Endothelial cell of umbilical vein (primary cell): Measurements from ENCODE around the gene ATXN7L2. TPM values are rescaled to one million over a fixed set of nuclear protein-coding genes. Genes with fewer than 3 reads are reported as not detected.
A peak's percentile ranks its signal among the peaks of the same experiment; 100 is the strongest.

ENCODE experiments used
- BruUV-seq: library from RNA; stranded (reverse); fragments of 400-500 nt; replicated peaks from 2 replicates; lab custom pipeline; 2021; lab: Mats Ljungman, UMichigan
- CTCF ChIA-PET: fragments of 300-600, 350-600 bp; sonication (Branson Sonifier 250); formaldehyde crosslinking; loops from one replicate; lab custom pipeline; 2021; ENCODE audit warnings: antibody characterized with exemption, inconsistent platforms; lab: Charles Lee
- POLR2A ChIA-PET: fragments of 300-600, 350-600 bp; sonication (Branson Sonifier 250); formaldehyde crosslinking; loops from one replicate; lab custom pipeline; 2021; ENCODE audit warnings: antibody characterized with exemption, inconsistent platforms; lab: Charles Lee
- DNase-seq: peaks from one replicate; pipeline ENCODE4 v3.0.0-alpha.2; 2011; ENCODE audit warnings: low read depth, low spot score
- FAIRE-seq: peaks from 2 replicates; lab custom pipeline; 2011; peaks lifted over from hg19 to GRCh38; lab: Jason Lieb, UNC
- H2AFZ ChIP-seq: 2 replicates; pipeline ENCODE4 v1.6.0; 2012; ENCODE audit warnings: low read depth, low read length, control low read depth, inconsistent platforms
- H3K27ac ChIP-seq: 2 replicates; pipeline ENCODE4 v1.5.1; 2011; ENCODE audit warnings: low read depth, mild to moderate bottlenecking, control low read depth, low read length, moderate library complexity; ENCODE audit not compliant: insufficient read depth
- H3K27me3 ChIP-seq, 2 experiments: 2 replicates each; pipeline versions ENCODE4 v1.6.0 to v1.6.1; 2011; ENCODE audit warnings: low read length in 2 of 2, mixed read lengths in 1 of 2; ENCODE audit not compliant: control insufficient read depth in 2 of 2, insufficient read depth in 2 of 2
- H3K36me3 ChIP-seq, 2 experiments: 2 replicates in 1 of 2; 3 replicates in 1 of 2; pipeline ENCODE4 v1.5.1; 2011; ENCODE audit warnings: low read length in 2 of 2, mild to moderate bottlenecking in 1 of 2, moderate library complexity in 1 of 2; ENCODE audit not compliant: control insufficient read depth in 2 of 2, insufficient read depth in 2 of 2; ENCODE audit errors: extremely low read depth in 1 of 2
- H3K4me1 ChIP-seq: 3 replicates; pipeline ENCODE4 v1.5.1; 2011; ENCODE audit warnings: mild to moderate bottlenecking, low read length; ENCODE audit not compliant: control insufficient read depth, insufficient read depth; ENCODE audit errors: extremely low read depth
- H3K4me2 ChIP-seq: 2 replicates; pipeline ENCODE4 v1.6.1; 2011; ENCODE audit warnings: low read length, control low read depth, mixed read lengths; ENCODE audit not compliant: insufficient read depth
- H3K4me3 ChIP-seq, 3 experiments: fragments of 200-600 bp in 1 of 3; sonication (generic), shearing (Covaris generic) in 1 of 3; replicated peaks in 1 of 3; 2 replicates each; pipeline ENCODE4 v1.5.1; 2011 to 2016; ENCODE audit warnings: control low read depth in 3 of 3, low read length in 3 of 3, mild to moderate bottlenecking in 2 of 3, inconsistent platforms in 1 of 3, low read depth in 1 of 3, moderate library complexity in 1 of 3; ENCODE audit not compliant: insufficient read depth in 1 of 3
- H3K79me2 ChIP-seq: 2 replicates; pipeline ENCODE4 v1.6.0; 2012; ENCODE audit warnings: low read length, inconsistent platforms; ENCODE audit not compliant: control insufficient read depth, insufficient read depth
- H3K9ac ChIP-seq: replicated peaks from 2 replicates; pipeline ENCODE3; 2011; ENCODE audit warnings: low read length, control low read depth; ENCODE audit not compliant: insufficient read depth; ENCODE audit errors: extremely low read depth
- H3K9me1 ChIP-seq: replicated peaks from 3 replicates; pipeline ENCODE4 v1.6.0; 2011; ENCODE audit warnings: mild to moderate bottlenecking, low read length; ENCODE audit not compliant: control insufficient read depth, insufficient read depth; ENCODE audit errors: extremely low read depth
- H3K9me3 ChIP-seq: replicated peaks from 2 replicates; pipeline ENCODE4 v1.5.1; 2012; ENCODE audit warnings: low read length, inconsistent platforms; ENCODE audit not compliant: control insufficient read depth, insufficient read depth
- H4K20me1 ChIP-seq: replicated peaks from 2 replicates; pipeline ENCODE3; 2011; ENCODE audit warnings: mild to moderate bottlenecking, low read length; ENCODE audit not compliant: control insufficient read depth, insufficient read depth; ENCODE audit errors: extremely low read depth
- CTCF ChIP-seq, 2 donors: IDR thresholded peaks; 1 replicate in 1 of 2; 2 replicates in 1 of 2; pipeline ENCODE4 v1.5.1; 2011; ENCODE audit warnings: low read length in 2 of 2, mild to moderate bottlenecking in 2 of 2, moderate library complexity in 2 of 2, control low read depth in 1 of 2, inconsistent platforms in 1 of 2, low read depth in 1 of 2; ENCODE audit not compliant: insufficient read depth in 1 of 2; ENCODE audit errors: extremely low read depth in 1 of 2
- GATA2 ChIP-seq: IDR thresholded peaks from 2 replicates; pipeline ENCODE4 v1.7.0; 2011; ENCODE audit warnings: low read depth, mild to moderate bottlenecking, moderate library complexity, mixed read lengths, low read length; ENCODE audit not compliant: insufficient read length, insufficient read depth
- POLR2AphosphoS5 ChIP-seq: IDR thresholded peaks from 2 replicates; pipeline ENCODE4 v1.6.1; 2012; ENCODE audit warnings: low read depth, mild to moderate bottlenecking, control low read depth, low read length, moderate library complexity; ENCODE audit not compliant: insufficient read depth
- dilution Hi-C: fragments of 300-500 bp; cut with MboI; formaldehyde crosslinking; loops from one replicate; pipeline ENCODE4 v1.15.0; 2019; ENCODE audit warnings: low sequenced_read_pairs; ENCODE audit not compliant: extremely low pct_ligation_motif_present
- intact Hi-C: fragments of 100-400 bp; cut with micrococcal nuclease; formaldehyde crosslinking; loops from one replicate; pipeline ENCODE4 v1.10.0; 2022
- polyA plus RNA-seq, 4 experiments: library from polyadenylated mRNA; depleted of rRNA in 3 of 4; stranded (reverse) in 3 of 4; unstranded in 1 of 4; fragments of >200 nt; gene quantifications; 2 replicates each; pipeline versions ENCODE4 v1.2.1 to v1.2.3, GENCODE V29; 2011 to 2012; ENCODE audit warnings: missing spikeins in 1 of 4
- total RNA-seq: library from RNA; stranded (reverse); gene quantifications from 2 replicates; pipeline ENCODE4 v1.2.3, GENCODE V29; 2021

Gene ATXN7L2
- total and polyA plus RNA-seq, 2 donors (not counting 3 experiments of a cell fraction or from before 2014, with no cell fraction given): 4.4 to 4.9 TPM

GRCh38 chr1:109457819-109458218 is 25.9 kb upstream of the ATXN7L2 start:
- Histone ChIP-seq H2AFZ (no peak overlapping the region), H3K4me3 (no peak overlapping the region), H3K4me1 (no peaks in the 10 kb centered on the region), H3K4me2 (no peak overlapping the region), H3K36me3 (no peaks in the 10 kb centered on the region), H3K9me1 (no peaks in the 10 kb centered on the region), H4K20me1 (no peaks in the 10 kb centered on the region), H3K79me2 (no peaks in the 10 kb centered on the region), H3K9ac (no peak overlapping the region), H3K9me3 (no peaks in the 10 kb centered on the region), H3K27me3 (peaks cover 7 to 9% of the 10 kb centered on the region in 2 experiments), H3K27ac (no peak overlapping the region)
- dilution Hi-C loops (no loop called here), intact Hi-C loops (no loop called here)
- CTCF ChIA-PET: interaction anchor here (1.0 kb wide), 1 partner anchor 11 kb away, joined by 3 read pairs; no protein-coding TSS in a partner anchor
- TF ChIP-seq POLR2AphosphoS5: no peak
- no TSS peak for BruUV-seq
- FAIRE-seq (no peak), DNase-seq (no peak)
- POLR2A ChIA-PET: no interaction called here

GRCh38 chr1:109466125-109466451 is 17.6 kb upstream of the ATXN7L2 start:
- Histone ChIP-seq H3K4me2 (peak overlapping the region; percentile 10), H3K27ac (no peak overlapping the region), H4K20me1 (no peaks in the 10 kb centered on the region), H3K9me1 (no peaks in the 10 kb centered on the region), H3K9me3 (no peaks in the 10 kb centered on the region), H3K27me3 (peaks cover 63 to 84% of the 10 kb centered on the region in 2 experiments), H3K9ac (no peak overlapping the region), H2AFZ (peak overlapping the region; percentile 83), H3K79me2 (no peaks in the 10 kb centered on the region), H3K4me3 (peak overlapping the region in 1 of 3 experiments; percentile 22), H3K36me3 (no peaks in the 10 kb centered on the region), H3K4me1 (peaks cover 3% of the 10 kb centered on the region)
- dilution Hi-C loops: no loop called here
- DNase-seq: no peak
- no TSS peak for BruUV-seq
- FAIRE-seq: no peak
- CTCF ChIA-PET: interaction anchor here (1.6 kb wide), 1 partner anchor 24 kb away, joined by 3 read pairs; no protein-coding TSS in a partner anchor
- no peak for TF ChIP-seq CTCF (IDR thresholded peaks at IDR 0.05; ENCODE audit: extremely low read depth in 1 of 2, insufficient read depth in 1 of 2, low read depth in 1 of 2, low read length in 2 of 2)
- no peak for TF ChIP-seq GATA2
- intact Hi-C loops: no loop called here
- POLR2A ChIA-PET: interaction anchor here (0.6 kb wide), 1 partner anchor 366 kb away, joined by 4 read pairs; no protein-coding TSS in a partner anchor
